GM18508 (cell line): Measurements from ENCODE around the gene TBC1D10A.

Experiments used
- ATAC-seq: cut with Tn5 transposase; IDR thresholded peaks from one replicate; pipeline ENCODE4 v1.9.1; 2021; ENCODE audit warnings: moderate number of reproducible peaks; ENCODE audit not compliant: insufficient read depth, unreplicated experiment

The TBC1D10A gene

GRCh38 chr22:30324014-30324730 is 2.6 kb downstream of the TBC1D10A start:
- ATAC-seq = no peak

GRCh38 chr22:30323246-30323645 is 3.5 kb downstream of the TBC1D10A start:
- no peak for ATAC-seq

GRCh38 chr22:30321461-30321860 is 5.3 kb downstream of the TBC1D10A start:
- no peak for ATAC-seq

GRCh38 chr22:30320021-30320556 is 6.7 kb downstream of the TBC1D10A start:
- ATAC-seq = no peak

- no peak for ATAC-seq
These were observed 7.8 kb downstream of the TBC1D10A start for GRCh38 chr22:30318799-30319419.

GRCh38 chr22:30317778-30318177 is 9.0 kb downstream of the TBC1D10A start:
- no peak for ATAC-seq

- no peak for ATAC-seq
These were observed 10.7 kb downstream of the TBC1D10A start for GRCh38 chr22:30315962-30316576.

- ATAC-seq = no peak
These were observed 11.8 kb downstream of the TBC1D10A start for GRCh38 chr22:30314915-30315314.

- ATAC-seq = no peak
These were observed 13.0 kb downstream of the TBC1D10A start for GRCh38 chr22:30313527-30314363.

GRCh38 chr22:30312053-30312452 is 14.7 kb downstream of the TBC1D10A start:
- ATAC-seq = no peak

GRCh38 chr22:30310881-30311771 is 15.6 kb downstream of the TBC1D10A start:
- ATAC-seq = no peak

GRCh38 chr22:30309951-30310741 is 16.6 kb downstream of the TBC1D10A start:
- no peak for ATAC-seq

GRCh38 chr22:30308518-30309230 is 18.1 kb downstream of the TBC1D10A start:
- ATAC-seq = no peak

- no peak for ATAC-seq
These were observed 18.6 kb downstream of the TBC1D10A start for GRCh38 chr22:30308093-30308492.

- no peak for ATAC-seq
These were observed 19.6 kb downstream of the TBC1D10A start for GRCh38 chr22:30307041-30307574.

- ATAC-seq = no peak
These were observed 20.1 kb downstream of the TBC1D10A start for GRCh38 chr22:30306627-30307011.

- ATAC-seq = no peak
These were observed 20.7 kb downstream of the TBC1D10A start for GRCh38 chr22:30305906-30306626.
